ENCODE data around the gene GTF3C2.

Gene GTF3C2

DNA sequence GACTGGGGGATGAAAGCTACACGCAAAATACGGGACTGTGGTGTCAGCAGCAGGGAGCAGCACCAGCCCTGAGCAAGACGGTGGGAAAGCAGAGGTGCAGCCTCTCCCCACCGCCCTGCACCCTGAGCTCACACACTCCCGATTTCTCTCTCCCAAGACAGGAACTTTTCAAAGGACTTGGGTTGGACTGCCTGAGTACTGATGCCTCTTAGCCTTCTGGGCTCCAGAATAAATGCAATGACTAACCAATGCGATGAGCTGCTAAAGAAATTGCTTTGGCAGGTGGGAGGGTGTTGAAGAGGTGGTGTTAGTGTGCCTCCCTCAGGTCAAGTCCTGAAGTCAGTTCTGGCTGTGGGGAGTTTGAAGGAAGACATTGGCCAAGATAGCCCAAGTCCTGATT, 64.7 kb downstream of the GTF3C2 start:
- no peak for DNase-seq

DNA sequence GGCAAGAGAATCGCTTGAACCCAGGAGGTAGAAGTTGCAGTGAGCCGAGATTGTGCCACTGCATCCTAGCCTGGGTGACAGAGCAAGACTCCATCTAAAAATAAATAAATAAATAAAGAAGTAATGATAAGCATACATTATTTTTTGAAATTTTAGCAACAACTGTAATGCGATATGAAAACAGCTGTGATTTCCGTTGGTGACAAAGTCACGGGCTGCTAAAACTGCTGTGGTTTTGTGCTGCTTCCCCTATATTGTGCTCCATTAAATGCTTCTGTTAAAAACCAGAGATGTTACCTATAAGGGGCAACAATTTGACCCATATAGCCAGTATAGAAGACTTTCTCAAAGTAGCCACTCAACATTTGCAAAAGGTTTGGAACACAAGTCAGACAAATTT, 66.0 kb downstream of the GTF3C2 start:
- no peak for DNase-seq

DNA sequence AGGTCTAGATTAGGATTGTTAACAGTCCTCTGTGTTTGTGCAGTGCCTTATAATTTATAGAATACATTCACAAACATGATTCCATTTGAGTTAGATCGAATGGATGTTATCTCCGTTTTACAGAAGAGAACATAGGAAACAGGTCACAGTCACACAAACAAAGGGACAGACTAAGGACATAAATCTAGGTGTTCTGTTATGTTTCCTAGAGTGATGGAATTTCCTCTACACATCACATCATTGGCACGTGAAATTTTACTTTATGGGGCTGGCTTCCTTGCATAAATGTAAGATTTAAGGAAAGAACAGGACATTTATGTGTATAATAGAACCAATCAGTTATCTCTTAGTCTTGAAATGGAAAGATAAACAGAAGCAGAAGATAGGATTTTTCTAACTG, 68.0 kb downstream of the GTF3C2 start:
- DNase-seq = no peak

DNA sequence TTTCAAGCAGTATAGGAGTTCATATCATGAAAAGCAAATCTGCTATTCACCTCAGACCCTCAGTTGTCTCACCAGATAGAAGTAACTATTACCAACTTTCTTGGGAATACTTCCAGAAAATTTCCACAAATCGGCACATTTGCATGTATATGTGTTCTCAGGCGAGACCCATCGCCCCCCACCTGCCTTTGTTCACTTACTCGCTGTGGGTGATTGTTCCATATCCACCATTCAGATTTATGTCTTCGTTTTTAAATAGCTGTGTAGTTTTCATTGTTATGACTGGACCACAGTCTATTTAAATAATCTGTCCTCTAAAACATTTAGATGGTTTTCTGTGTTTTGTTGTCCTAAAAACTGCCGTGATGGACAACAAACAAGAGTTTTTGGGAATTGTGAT, 71.1 kb downstream of the GTF3C2 start:
- DNase-seq = no peak

GRCh38 chr2:27284996-27285395, 71.6 kb downstream of the GTF3C2 start:
- DNase-seq = no peak

DNA sequence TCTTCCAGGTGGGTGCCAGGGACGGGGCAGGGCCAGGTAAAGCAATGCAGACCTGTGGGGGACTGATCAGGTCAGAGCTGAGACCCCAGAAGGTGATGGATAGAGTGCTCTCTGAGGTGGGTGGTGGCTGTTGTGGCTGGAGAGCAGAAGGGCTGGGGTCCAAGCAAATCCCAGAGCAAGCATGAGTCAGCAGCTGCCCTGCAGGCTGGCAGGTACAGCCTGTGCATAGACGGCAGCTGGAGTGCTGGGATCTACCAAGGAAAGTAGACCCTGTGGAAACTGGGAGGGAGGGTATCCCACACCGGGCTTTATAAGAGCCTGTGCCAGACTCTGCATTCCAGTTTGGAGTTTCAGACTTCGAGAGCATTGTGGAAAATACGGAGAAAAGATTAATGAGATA, 73.7 kb downstream of the GTF3C2 start:
- DNase-seq = no peak

GRCh38 chr2:27281855-27282559, 74.6 kb downstream of the GTF3C2 start, which contains the start of gene TRIM54:
TRIM54 (plus strand) TSS chr2:27282429; CDS start chr2:27282732, 303 bp downstream.
- no peak for DNase-seq

DNA sequence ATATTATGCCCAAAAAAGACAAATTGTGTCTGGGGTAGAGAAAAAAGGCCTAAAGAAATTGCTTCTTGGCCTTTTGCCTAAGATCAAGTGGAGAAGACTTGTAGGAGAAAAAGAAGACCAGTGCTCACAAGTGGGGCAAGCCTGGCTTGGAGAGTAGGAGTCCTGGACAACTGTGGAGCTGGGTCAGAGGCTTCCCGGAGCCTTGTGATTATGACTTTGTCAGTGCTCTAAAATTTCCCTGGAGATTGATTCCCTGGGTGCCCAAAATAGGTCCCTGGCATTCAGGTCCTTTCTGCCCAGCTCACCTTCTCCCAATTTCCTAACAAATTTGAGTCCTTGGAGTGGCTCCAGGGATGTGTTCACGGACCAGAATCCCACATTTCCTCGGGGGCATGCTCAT, 75.1 kb downstream of the GTF3C2 start:
- DNase-seq = no peak

GRCh38 chr2:27280826-27281225, 75.7 kb downstream of the GTF3C2 start:
- DNase-seq = no peak

GRCh38 chr2:27278010-27278409, 78.6 kb downstream of the GTF3C2 start:
- DNase-seq = no peak

Data from AML-193 (cell line).